Activated CD8-positive, alpha-beta T cell treated with anti-CD3 and anti-CD28 coated beads for 36 hours (primary cell): ENCODE data around the gene ZNF558. TPM values are rescaled to one million over a fixed set of nuclear protein-coding genes. Genes with fewer than 3 reads are reported as not detected.
"Not testable (repeated sequence)": the region's sequence is repeated elsewhere in the genome, so short reads cannot be mapped to it uniquely, and the experiment has no call there.

Experiments
- ATAC-seq: fragments of 200-7000 bp; cut with Tn5 transposase; one replicate; pipeline ENCODE4 v1.10.0; 2021; ENCODE audit warnings: mild to moderate bottlenecking, moderate library complexity
- CTCF ChIA-PET: fragments of 350-600 bp; sonication (Branson Sonifier 250); formaldehyde crosslinking; loops from one replicate; lab custom pipeline; 2021; ENCODE audit warnings: antibody characterized with exemption; lab: Charles Lee
- POLR2A ChIA-PET: fragments of 350-600 bp; sonication (Branson Sonifier 250); formaldehyde crosslinking; loops from one replicate; lab custom pipeline; 2021; ENCODE audit warnings: antibody characterized with exemption; lab: Charles Lee
- DNase-seq: peaks from one replicate; pipeline ENCODE4 v3.0.0-alpha.2; 2020
- H3K27ac Mint-ChIP-seq: one replicate; pipeline ENCODE4 v1.8.0; 2021; ENCODE audit warnings: mild to moderate bottlenecking, mixed read lengths
- H3K27me3 Mint-ChIP-seq: one replicate; pipeline ENCODE4 v1.8.0; 2021; ENCODE audit warnings: mixed read lengths
- H3K36me3 Mint-ChIP-seq: one replicate; pipeline ENCODE4 v1.8.0; 2021; ENCODE audit warnings: low read depth, mixed read lengths
- H3K4me1 Mint-ChIP-seq: one replicate; pipeline ENCODE4 v1.8.0; 2021; ENCODE audit warnings: low read depth, mixed read lengths
- H3K4me3 Mint-ChIP-seq: one replicate; pipeline ENCODE4 v1.8.0; 2021; ENCODE audit warnings: mild to moderate bottlenecking, moderate library complexity, mixed read lengths
- H3K9me3 Mint-ChIP-seq: one replicate; pipeline ENCODE4 v1.8.0; 2021; ENCODE audit warnings: mixed read lengths
- CTCF ChIP-seq: fragments of 200-600 bp; IDR thresholded peaks from one replicate; pipeline ENCODE4 v1.8.0; 2022; ENCODE audit warnings: antibody characterized with exemption, mild to moderate bottlenecking
- intact Hi-C: fragments of 100-400 bp; cut with micrococcal nuclease; formaldehyde crosslinking; loops from one replicate; pipeline ENCODE4 v1.10.0; 2022
- total RNA-seq, 2 experiments: library from RNA; stranded (reverse); gene quantifications; one replicate each; pipeline ENCODE4 v1.2.3, GENCODE V29; 2021

Gene ZNF558
- total RNA-seq, 2 experiments from 2014 or later: 31.3 to 35.3 TPM

- Mint-ChIP-seq H3K27ac (no peak overlapping the region), H3K4me3 (no peak overlapping the region), H3K36me3 (peaks cover 96% of the 10 kb centered on the region), H3K4me1 (no peaks in the 10 kb centered on the region), H3K27me3 (no peaks in the 10 kb centered on the region), H3K9me3 (peaks cover 75% of the 10 kb centered on the region)
- no peak for DNase-seq
- ATAC-seq: no peak
- intact Hi-C loops: no loop called here
- no peak for TF ChIP-seq CTCF
- POLR2A ChIA-PET: no interaction called here
- CTCF ChIA-PET: no interaction called here
Measured at GRCh38 chr19:8814176-8814575, 17.9 kb downstream of the ZNF558 start.

- Mint-ChIP-seq H3K27ac (no peak overlapping the region), H3K36me3 (peaks cover 92% of the 10 kb centered on the region), H3K9me3 (peaks cover 76% of the 10 kb centered on the region), H3K27me3 (no peaks in the 10 kb centered on the region), H3K4me3 (no peak overlapping the region), H3K4me1 (no peaks in the 10 kb centered on the region)
- no peak for TF ChIP-seq CTCF
- intact Hi-C loops: no loop called here
- POLR2A ChIA-PET: no interaction called here
- ATAC-seq: no peak
- CTCF ChIA-PET: interaction anchor here (1.4 kb wide), 1 partner anchor 177 kb away, joined by 3 read pairs; no protein-coding TSS in a partner anchor
- no peak for DNase-seq
Measured at GRCh38 chr19:8811315-8812172, 20.6 kb downstream of the ZNF558 start.

DNA sequence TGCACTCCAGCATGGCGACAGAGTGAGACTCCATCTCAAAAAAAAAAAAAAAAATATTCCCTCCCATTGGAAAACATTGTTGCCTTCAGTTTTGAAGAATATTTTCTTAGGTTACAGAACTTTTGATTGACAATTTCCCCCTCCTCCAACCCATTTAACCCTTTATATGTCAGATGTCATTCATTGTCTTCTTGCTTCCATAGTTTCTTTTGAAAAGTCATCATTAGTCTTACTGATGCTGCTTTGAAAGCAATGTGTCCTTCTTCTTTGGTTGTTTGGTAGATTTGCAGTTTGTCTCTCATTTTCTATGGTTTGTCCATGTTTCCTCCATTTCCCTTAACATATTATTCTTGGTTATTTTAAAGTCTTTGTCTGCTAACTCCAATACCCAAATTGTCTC, 25.4 kb downstream of the ZNF558 start:
- ChIA-PET CTCF (no interaction called here), POLR2A (no interaction called here)
- intact Hi-C loops: no loop called here
- Mint-ChIP-seq H3K9me3 (peaks cover 63% of the 10 kb centered on the region), H3K27me3 (no peaks in the 10 kb centered on the region), H3K36me3 (peaks cover 71% of the 10 kb centered on the region), H3K4me1 (no peaks in the 10 kb centered on the region), H3K27ac (no peak overlapping the region), H3K4me3 (no peak overlapping the region)
- no peak for TF ChIP-seq CTCF
- ATAC-seq (no peak), DNase-seq (no peak)

DNA sequence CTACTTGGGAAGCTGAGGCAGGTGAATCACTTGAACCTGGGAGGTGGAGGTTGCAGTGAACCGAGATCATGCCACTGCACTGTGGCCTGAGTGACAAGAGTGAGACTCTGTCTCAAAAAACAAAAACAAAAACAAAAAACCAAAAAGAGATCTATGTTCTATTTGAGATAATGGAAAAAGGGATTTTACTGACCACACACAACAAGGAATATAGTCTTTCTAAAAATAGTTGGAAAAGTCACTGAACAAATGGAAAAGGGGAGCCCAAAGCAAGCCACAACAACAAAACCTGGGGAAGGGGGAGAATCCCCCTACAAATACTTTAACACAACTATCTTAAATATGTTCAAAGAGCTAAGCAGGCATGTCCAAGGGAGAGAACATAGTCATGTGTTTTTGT, 37.3 kb downstream of the ZNF558 start:
- peaks cover 2% of the 10 kb centered on the region for H3K27me3 Mint-ChIP-seq
- no peaks in the 10 kb centered on the region for H3K36me3 Mint-ChIP-seq
- ChIA-PET CTCF (no interaction called here), POLR2A (no interaction called here)
- H3K27ac Mint-ChIP-seq: no peak overlapping the region
- H3K9me3 Mint-ChIP-seq: peaks cover 13% of the 10 kb centered on the region
- H3K4me3 Mint-ChIP-seq: no peak overlapping the region
- no peaks in the 10 kb centered on the region for H3K4me1 Mint-ChIP-seq
- ATAC-seq: no peak
- DNase-seq: no peak
- TF ChIP-seq CTCF: no peak
- intact Hi-C loops: no loop called here

DNA sequence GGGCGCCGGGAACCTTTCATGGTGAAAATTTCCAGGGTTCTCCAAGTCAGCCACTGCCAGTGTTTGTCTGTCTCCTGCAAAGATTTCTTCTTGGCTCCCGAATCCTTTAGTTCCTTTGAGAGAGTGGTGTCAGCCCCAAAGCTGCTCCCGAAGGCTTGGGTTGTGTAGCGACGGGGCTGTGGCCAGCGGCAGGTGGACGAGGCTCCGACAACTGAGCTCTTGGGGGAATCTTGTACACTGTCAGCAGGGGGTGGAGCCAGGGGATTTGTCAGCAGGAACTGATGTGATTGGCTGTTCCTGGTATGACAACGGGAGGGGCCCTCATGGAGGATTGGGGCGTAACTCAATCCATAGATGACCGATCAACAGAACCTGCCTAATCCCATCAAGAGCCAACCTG, 58.5 kb downstream of the ZNF558 start:
- H3K27me3 Mint-ChIP-seq, POLR2A ChIA-PET, intact Hi-C loops, H3K36me3 Mint-ChIP-seq, H3K27ac Mint-ChIP-seq, DNase-seq, H3K4me1 Mint-ChIP-seq, CTCF ChIA-PET, H3K4me3 Mint-ChIP-seq, ATAC-seq, H3K9me3 Mint-ChIP-seq: not testable (repeated sequence)

- H3K9me3 Mint-ChIP-seq, H3K4me3 Mint-ChIP-seq, DNase-seq, CTCF ChIA-PET, H3K36me3 Mint-ChIP-seq, H3K4me1 Mint-ChIP-seq, POLR2A ChIA-PET, intact Hi-C loops, H3K27ac Mint-ChIP-seq, H3K27me3 Mint-ChIP-seq, ATAC-seq: not testable (repeated sequence)
Measured at GRCh38 chr19:8769265-8769664, 62.8 kb downstream of the ZNF558 start.

- CTCF ChIA-PET, POLR2A ChIA-PET, H3K4me3 Mint-ChIP-seq, intact Hi-C loops, ATAC-seq, H3K4me1 Mint-ChIP-seq, H3K9me3 Mint-ChIP-seq, H3K27ac Mint-ChIP-seq, H3K27me3 Mint-ChIP-seq, H3K36me3 Mint-ChIP-seq, DNase-seq: not testable (repeated sequence)
Measured at GRCh38 chr19:8767257-8767656, 64.8 kb downstream of the ZNF558 start.
